K562 (cell line): ENCODE data around the gene FAM53B. TPM values are rescaled to one million over a fixed set of nuclear protein-coding genes. Genes with fewer than 3 reads are reported as not detected.

ENCODE experiments used
- ATAC-seq: fragments of 200-7000 bp; cut with Tn5 transposase; 3 replicates; pipeline ENCODE4 v1.9.1; 2020; ENCODE audit warnings: moderate library complexity
- BruUV-seq: library from RNA; stranded (reverse); fragments of 400-500 nt; replicated peaks from 2 replicates; lab custom pipeline; 2021; lab: Mats Ljungman, UMichigan
- CTCF ChIA-PET: fragments of 300-600 bp; formaldehyde crosslinking; extraction: SDS; loops from one replicate; lab custom pipeline; 2021; ENCODE audit warnings: low intra/inter-chr PET ratio; lab: Yijun Ruan, JAX
- POLR2A ChIA-PET: fragments of 300-600, 350-650 bp; sonication (Branson Sonifier 250); formaldehyde crosslinking; extraction: SDS; loops from one replicate; lab custom pipeline; 2021; ENCODE audit warnings: antibody characterized with exemption, inconsistent platforms; lab: Yijun Ruan, JAX
- DNase-seq, 4 experiments: peaks; one replicate each; pipeline versions ENCODE4 v3.0.0 to v3.0.0-alpha.2; 2011 to 2018; ENCODE audit warnings: low spot score in 3 of 4, mixed read lengths in 3 of 4; ENCODE audit errors: extremely low read depth in 1 of 4
- FAIRE-seq: peaks from 2 replicates; lab custom pipeline; 2011; peaks lifted over from hg19 to GRCh38; lab: Jason Lieb, UNC
- H2AFZ ChIP-seq: 2 replicates; pipeline ENCODE4 v1.6.0; 2011; ENCODE audit warnings: low read depth, low read length, control low read depth, inconsistent platforms
- H3K27ac ChIP-seq: fragments of 200-600 bp; 3 replicates; pipeline ENCODE4 v1.8.0; 2011; ENCODE audit warnings: low read depth, mild to moderate bottlenecking, control low read depth, inconsistent platforms, low read length, moderate library complexity, mixed read lengths; ENCODE audit errors: extremely low read depth
- H3K27me3 ChIP-seq, 2 experiments: fragments of 300-600 bp in 1 of 2; 2 replicates in 1 of 2; 3 replicates in 1 of 2; pipeline versions ENCODE4 v1.6.0 to v1.8.0; 2011; ENCODE audit warnings: inconsistent platforms in 2 of 2, low read length in 2 of 2, mild to moderate bottlenecking in 1 of 2, mixed read lengths in 1 of 2, moderate library complexity in 1 of 2; ENCODE audit not compliant: control insufficient read depth in 2 of 2, insufficient read depth in 2 of 2
- H3K36me3 ChIP-seq: fragments of 300-600 bp; 3 replicates; pipeline ENCODE4 v1.8.0; 2011; ENCODE audit warnings: mild to moderate bottlenecking, low read length, inconsistent platforms; ENCODE audit not compliant: control insufficient read depth, insufficient read depth
- H3K4me1 ChIP-seq, 2 experiments: fragments of 200-600 bp in 1 of 2; replicated peaks in 1 of 2; 2 replicates in 1 of 2; 3 replicates in 1 of 2; pipeline versions ENCODE4 v1.5.1 to v1.8.0; 2011; ENCODE audit warnings: inconsistent platforms in 2 of 2, low read length in 2 of 2, mild to moderate bottlenecking in 1 of 2, mixed read lengths in 1 of 2, moderate library complexity in 1 of 2; ENCODE audit not compliant: control insufficient read depth in 2 of 2, insufficient read depth in 2 of 2
- H3K4me2 ChIP-seq: 2 replicates; pipeline ENCODE4 v1.6.1; 2011; ENCODE audit warnings: low read length, control low read depth, inconsistent platforms, mixed read lengths; ENCODE audit not compliant: insufficient read depth
- H3K4me3 ChIP-seq: fragments of 200-600 bp; sonication (generic), shearing (Covaris generic); 2 replicates; pipeline ENCODE4 v1.5.1; 2016; ENCODE audit warnings: control low read depth, inconsistent platforms
- H3K79me2 ChIP-seq: fragments of 200-600 bp; 3 replicates; pipeline ENCODE4 v1.8.0; 2011; ENCODE audit warnings: low read length, inconsistent platforms; ENCODE audit not compliant: control insufficient read depth, insufficient read depth
- H3K9ac ChIP-seq, 2 experiments: 2 replicates each; pipeline versions ENCODE4 v1.6.0 to v1.6.1; 2011; ENCODE audit warnings: low read depth in 2 of 2, low read length in 2 of 2, control low read depth in 1 of 2, inconsistent platforms in 1 of 2, mild to moderate bottlenecking in 1 of 2, mixed read lengths in 1 of 2; ENCODE audit not compliant: insufficient read depth in 1 of 2
- H3K9me1 ChIP-seq: one replicate; pipeline ENCODE4 v1.6.0; 2011; ENCODE audit warnings: inconsistent platforms, mild to moderate bottlenecking, low read length, moderate library complexity; ENCODE audit not compliant: control insufficient read depth, insufficient read depth
- H3K9me3 ChIP-seq: replicated peaks from 2 replicates; pipeline ENCODE4 v1.5.1; 2011; ENCODE audit warnings: low read depth, low read length, inconsistent platforms; ENCODE audit not compliant: control insufficient read depth, insufficient read depth
- H4K20me1 ChIP-seq: replicated peaks from 2 replicates; pipeline ENCODE4 v1.6.1; 2011; ENCODE audit warnings: low read length, inconsistent platforms, mixed read lengths; ENCODE audit not compliant: control insufficient read depth, insufficient read depth
- CBFA2T3 ChIP-seq: fragments of 450-650 bp; IDR thresholded peaks from 2 replicates; pipeline ENCODE4 v1.6.1; 2017
- FUS ChIP-seq: fragments of 200-400 bp; formaldehyde crosslinking; optimal IDR thresholded peaks from 2 replicates; pipeline ENCODE3; 2017; ENCODE audit warnings: low read depth, low read length
- MAFF ChIP-seq: IDR thresholded peaks from 2 replicates; pipeline ENCODE4 v1.6.1; 2012; ENCODE audit warnings: low read length, improper control_type of control experiment
- MCM7 ChIP-seq, 2 experiments: fragments of 450-650 bp; IDR thresholded peaks; 2 replicates each; pipeline ENCODE4 v1.6.1; 2016 to 2018
- POLR2AphosphoS2 ChIP-seq: IDR thresholded peaks from 2 replicates; pipeline ENCODE4 v1.6.1; 2012; ENCODE audit warnings: low read length, improper control_type of control experiment
- RAD21 ChIP-seq, 2 experiments: fragments of 250-450 bp in 1 of 2; fragments of 450-650 bp in 1 of 2; sonication (Bioruptor Pico) in 1 of 2; formaldehyde crosslinking in 1 of 2; IDR thresholded peaks in 1 of 2; conservative IDR thresholded peaks in 1 of 2; 2 replicates each; pipeline versions ENCODE4 v1.4.0 to v1.8.0; 2020 to 2022; ENCODE audit warnings: mild to moderate bottlenecking in 2 of 2, moderate library complexity in 1 of 2
- RBM15 ChIP-seq: fragments of 200-400 bp; formaldehyde crosslinking; IDR thresholded peaks from 2 replicates; pipeline ENCODE4 v1.6.1; 2018; ENCODE audit warnings: mild to moderate bottlenecking, low read length, moderate library complexity; ENCODE audit not compliant: insufficient read depth
- TFAM ChIP-seq: fragments of 250-450 bp; sonication (Bioruptor Pico); conservative IDR thresholded peaks from 2 replicates; pipeline ENCODE4 v1.5.0; 2021; ENCODE audit warnings: mild to moderate bottlenecking, moderate library complexity
- ZNF224 ChIP-seq: sonication (generic); formaldehyde crosslinking; IDR thresholded peaks from 2 replicates; pipeline ENCODE4 v1.8.0; 2022; ENCODE audit warnings: mild to moderate bottlenecking, missing genetic modification reagents
- ZNF717 ChIP-seq: fragments of 250-450 bp; sonication (Bioruptor Pico); IDR thresholded peaks from 2 replicates; pipeline ENCODE4 v1.5.0; 2021
- WGBS: fragments of 100-300 bp; shearing (Covaris generic); methylation state at CpG from one replicate; pipeline ENCODE4 v1.1.6; 2016; ENCODE audit warnings: low coverage, mixed read lengths; ENCODE audit not compliant: insufficient coverage; ENCODE audit errors: missing lambda C conversion rate; 5-methylcytosine and 5-hydroxymethylcytosine counted together
- in situ Hi-C: fragments of 300-500 bp; cut with MboI; formaldehyde crosslinking; loops from 4 replicates; pipeline ENCODE4 v1.15.0; 2018; ENCODE audit warnings: inconsistent platforms, mixed read lengths
- intact Hi-C: fragments of 100-400 bp; cut with micrococcal nuclease; formaldehyde crosslinking; loops from 2 replicates; pipeline ENCODE4 v1.14.2; 2022
- polyA plus RNA-seq, 8 experiments: library from polyadenylated mRNA; depleted of rRNA in 4 of 8; stranded (reverse) in 5 of 8; unstranded in 3 of 8; fragments of >200 nt; fragmentation: Nextera tagmentation in 2 of 8; fragmentation: Illumina TruSeq in 1 of 8; extraction: Ambion mirVana in 2 of 8; extraction: Trizol in 1 of 8; gene quantifications; 2 replicates each; pipeline versions ENCODE4 v1.2.1 to v1.2.3, GENCODE V29; 2011 to 2014; ENCODE audit warnings: inconsistent platforms in 1 of 8, missing spikeins in 1 of 8
- total RNA-seq, 7 experiments: library from RNA; depleted of rRNA in 6 of 7; stranded (reverse); fragments of >200 nt in 6 of 7; fragmentation: Illumina TruSeq in 2 of 7; extraction: Trizol in 2 of 7; gene quantifications; 2 replicates each; pipeline versions ENCODE4 v1.2.1 to v1.2.3, GENCODE V29; 2011 to 2021; ENCODE audit warnings: low replicate concordance in 1 of 7
- TF ChIP-seq, protein P1 (sequence below): fragments of 450-650 bp; formaldehyde crosslinking; IDR thresholded peaks from 2 replicates; pipeline ENCODE4 v1.4.0; 2020; ENCODE audit warnings: mild to moderate bottlenecking, moderate library complexity

FAM53B gene
- total and polyA plus RNA-seq, 9 of the 15 experiments (the other 6 are each of a cell fraction or from before 2014, with no cell fraction given): 0.03 to 16.5 (median 5.0) TPM

DNA sequence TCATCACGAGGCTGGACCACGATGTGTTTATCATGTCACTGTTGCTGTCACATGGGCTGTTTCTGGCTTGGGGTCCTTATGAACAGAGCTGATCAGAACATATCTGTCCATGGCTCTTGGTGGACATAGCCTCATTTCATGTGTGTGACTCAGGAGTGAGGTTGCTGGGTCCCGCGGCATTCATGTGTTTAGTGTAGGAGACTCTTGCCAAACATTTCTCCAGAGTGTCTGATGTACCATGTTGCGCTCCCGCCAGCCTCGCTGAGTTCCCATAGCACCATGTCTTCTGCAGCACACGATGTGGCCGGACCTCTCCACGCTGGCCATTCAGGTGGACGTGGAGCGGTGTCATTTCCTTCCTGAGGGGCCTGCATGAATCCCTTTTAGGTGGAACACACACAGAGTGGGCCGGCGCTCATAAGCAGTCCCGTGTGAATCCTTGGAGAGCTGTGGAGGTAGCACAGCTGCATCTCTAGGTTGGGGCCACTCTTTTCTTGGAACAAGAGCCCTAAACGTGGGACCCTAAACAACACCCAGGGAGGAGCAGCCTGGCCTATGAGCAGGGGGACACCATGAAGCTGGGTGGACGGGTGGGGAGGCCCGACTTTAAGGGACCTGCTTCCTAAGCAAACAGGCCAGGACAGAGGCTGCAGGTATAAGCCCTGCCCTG lies 147.9 kb downstream of the FAM53B start:
- TF ChIP-seq TFAM (CRISPR knock-in tag) (no peak), RAD21 (CRISPR knock-in tag; conservative IDR thresholded peaks at IDR 0.05 in 1 of 2, IDR thresholded peaks at IDR 0.05 in 1 of 2) (no peak), POLR2AphosphoS2 (no peak), CBFA2T3 (no peak), RBM15 (no peak), MAFF (no peak), FUS (no peak), MCM7 (IDR thresholded peaks at IDR 0.05) (no peak), ZNF224 (CRISPR knock-in tag) (no peak), ZNF717 (CRISPR knock-in tag) (no peak)
- TF ChIP-seq, protein P1, sequence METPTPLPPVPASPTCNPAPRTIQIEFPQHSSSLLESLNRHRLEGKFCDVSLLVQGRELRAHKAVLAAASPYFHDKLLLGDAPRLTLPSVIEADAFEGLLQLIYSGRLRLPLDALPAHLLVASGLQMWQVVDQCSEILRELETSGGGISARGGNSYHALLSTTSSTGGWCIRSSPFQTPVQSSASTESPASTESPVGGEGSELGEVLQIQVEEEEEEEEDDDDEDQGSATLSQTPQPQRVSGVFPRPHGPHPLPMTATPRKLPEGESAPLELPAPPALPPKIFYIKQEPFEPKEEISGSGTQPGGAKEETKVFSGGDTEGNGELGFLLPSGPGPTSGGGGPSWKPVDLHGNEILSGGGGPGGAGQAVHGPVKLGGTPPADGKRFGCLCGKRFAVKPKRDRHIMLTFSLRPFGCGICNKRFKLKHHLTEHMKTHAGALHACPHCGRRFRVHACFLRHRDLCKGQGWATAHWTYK (CRISPR knock-in tag): no peak
- POLR2A ChIA-PET: interaction anchor here (1.1 kb wide), 1 partner anchor 147 kb away, joined by 3 read pairs; no protein-coding TSS in a partner anchor
- no peak for DNase-seq
- no peaks in the 10 kb centered on the region for H3K9me3 ChIP-seq
- H3K4me1 ChIP-seq: peaks cover 6 to 32% of the 10 kb centered on the region in 2 experiments; a peak in 4 of 5 replicates
- WGBS: 58% methylated on average over 13 of the region's 18 CpGs
- H3K4me2 ChIP-seq: no peak overlapping the region
- CTCF ChIA-PET: no interaction called here
- peaks cover 17% of the 10 kb centered on the region for H4K20me1 ChIP-seq
- intact Hi-C loops: no loop called here
- H3K79me2 ChIP-seq: no peaks in the 10 kb centered on the region
- no TSS peak for BruUV-seq
- in situ Hi-C loops: no loop called here
- no peak for FAIRE-seq
- H3K9me1 ChIP-seq: no peaks in the 10 kb centered on the region
- no peak overlapping the region for H3K9ac ChIP-seq
- no peak overlapping the region for H3K4me3 ChIP-seq
- no peak overlapping the region for H3K27ac ChIP-seq
- H3K36me3 ChIP-seq: no peaks in the 10 kb centered on the region
- H2AFZ ChIP-seq: no peak overlapping the region
- H3K27me3 ChIP-seq: peaks cover 0 to 13% of the 10 kb centered on the region in 2 experiments; a peak in 3 of 5 replicates
- no peak for ATAC-seq
